ENCODE data around the gene ADGRG6. TPM values are rescaled to one million over a fixed set of nuclear protein-coding genes. Genes with fewer than 3 reads are reported as not detected.
"Not testable (repeated sequence)": the region's sequence is repeated elsewhere in the genome, so short reads cannot be mapped to it uniquely, and the experiment has no call there.

ADGRG6 gene
- total RNA-seq, 1 donor from 2014 or later: 104 TPM

DNA sequence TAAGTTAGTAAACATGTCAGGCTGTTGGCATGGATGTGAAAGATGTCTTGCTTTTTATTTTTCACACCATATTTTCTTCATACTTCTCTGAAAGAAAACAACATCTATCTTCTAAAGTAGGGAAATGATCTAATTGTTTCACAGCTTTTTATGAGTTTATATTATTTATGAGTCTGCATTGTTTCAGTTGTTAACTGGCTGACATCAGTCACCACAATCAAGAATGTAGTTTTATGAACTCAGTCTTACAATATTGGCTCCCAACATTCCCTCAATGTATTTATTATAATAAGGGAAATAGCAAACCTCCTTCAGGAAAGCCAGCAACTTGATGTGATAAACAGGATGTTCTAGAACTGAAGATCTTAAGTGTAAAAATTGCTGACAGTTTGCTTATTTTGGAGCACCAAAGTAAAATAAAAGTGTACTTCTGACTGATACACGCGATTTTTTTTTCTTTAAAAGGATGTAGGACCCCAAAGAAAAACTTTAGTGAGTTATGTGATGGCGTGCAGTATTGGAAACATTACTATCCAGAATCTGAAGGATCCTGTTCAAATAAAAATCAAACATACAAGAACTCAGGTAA, 106.0 kb downstream of the ADGRG6 start:
- no peak for DNase-seq (ENCODE audit: low spot score)

GRCh38 chr6:142408409-142408808, 106.6 kb downstream of the ADGRG6 start:
- no peak for DNase-seq (ENCODE audit: low spot score)

DNA sequence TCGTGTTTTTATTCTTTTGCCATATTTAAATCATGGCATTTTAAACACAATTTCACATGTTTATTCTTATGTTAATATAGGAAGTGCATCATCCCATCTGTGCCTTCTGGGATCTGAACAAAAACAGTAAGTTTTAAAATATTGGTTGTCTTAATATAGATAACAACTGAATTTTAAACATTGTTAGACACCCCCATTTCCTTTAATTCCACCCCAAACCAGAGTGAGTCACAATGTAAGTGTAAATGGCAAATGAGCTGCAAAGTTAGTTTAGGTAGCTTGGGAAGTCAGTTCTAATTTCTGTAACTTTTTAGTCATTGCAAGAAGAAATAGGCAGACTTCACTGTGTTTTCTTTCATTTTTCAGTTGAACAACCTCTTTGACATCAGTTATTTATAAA, 108.0 kb downstream of the ADGRG6 start:
- DNase-seq (ENCODE audit: low spot score): no peak

DNA sequence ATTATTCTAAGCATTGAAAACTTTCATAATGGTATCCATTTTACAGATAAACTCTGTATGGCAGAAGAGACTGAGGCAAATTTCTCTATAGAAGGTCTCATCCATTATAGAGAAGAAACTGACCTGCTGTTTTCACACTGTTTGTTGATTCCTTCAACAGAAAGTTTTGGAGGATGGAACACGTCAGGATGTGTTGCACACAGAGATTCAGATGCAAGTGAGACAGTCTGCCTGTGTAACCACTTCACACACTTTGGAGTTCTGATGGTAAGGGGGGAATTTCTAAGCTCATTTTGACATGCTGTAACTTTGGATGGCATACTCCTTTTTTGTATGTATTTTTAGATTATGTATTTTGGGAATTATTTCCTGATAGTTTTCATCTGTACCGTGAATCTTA, 109.3 kb downstream of the ADGRG6 start:
- no peak for DNase-seq (ENCODE audit: low spot score)

DNA sequence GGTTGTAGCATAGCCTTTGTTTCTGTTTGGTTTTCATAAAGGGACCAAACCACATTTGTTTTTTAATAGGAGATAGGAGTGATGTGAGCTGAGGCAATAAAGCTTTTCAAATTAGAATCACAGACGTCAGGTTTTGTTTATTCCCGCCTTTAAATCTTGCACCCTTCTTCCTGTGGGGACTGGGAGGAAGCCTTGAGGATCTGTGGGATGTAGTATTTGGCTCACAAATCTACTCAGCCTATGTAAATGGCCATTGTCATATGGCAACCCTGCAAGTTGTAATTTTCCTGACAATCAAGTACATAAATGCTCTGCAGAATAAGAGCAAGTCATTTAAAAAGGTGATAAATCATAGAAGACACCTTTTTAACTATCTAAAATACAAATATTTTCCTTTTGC, 110.4 kb downstream of the ADGRG6 start:
- no peak for DNase-seq (ENCODE audit: low spot score)

DNA sequence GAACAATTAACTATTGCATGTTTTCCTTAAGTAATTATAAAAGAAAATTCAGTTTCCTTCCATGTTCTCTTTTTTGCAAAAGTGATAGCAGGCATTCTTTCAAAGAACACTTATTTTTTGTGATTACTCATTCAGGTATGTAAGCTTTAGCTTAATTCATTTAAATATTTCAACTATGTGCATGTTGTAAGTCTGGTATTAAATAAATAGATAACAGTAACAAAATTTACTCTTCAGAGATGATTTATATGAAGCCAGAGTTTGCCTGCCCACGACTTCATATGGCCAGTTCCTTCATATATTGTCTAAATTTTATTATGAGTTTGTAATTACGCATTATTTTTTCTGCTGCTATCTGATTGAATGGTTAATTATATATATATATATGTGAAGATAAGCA, 110.9 kb downstream of the ADGRG6 start:
- DNase-seq (ENCODE audit: low spot score): no peak

GRCh38 chr6:142413111-142413510, 111.3 kb downstream of the ADGRG6 start:
- DNase-seq (ENCODE audit: low spot score): no peak

DNA sequence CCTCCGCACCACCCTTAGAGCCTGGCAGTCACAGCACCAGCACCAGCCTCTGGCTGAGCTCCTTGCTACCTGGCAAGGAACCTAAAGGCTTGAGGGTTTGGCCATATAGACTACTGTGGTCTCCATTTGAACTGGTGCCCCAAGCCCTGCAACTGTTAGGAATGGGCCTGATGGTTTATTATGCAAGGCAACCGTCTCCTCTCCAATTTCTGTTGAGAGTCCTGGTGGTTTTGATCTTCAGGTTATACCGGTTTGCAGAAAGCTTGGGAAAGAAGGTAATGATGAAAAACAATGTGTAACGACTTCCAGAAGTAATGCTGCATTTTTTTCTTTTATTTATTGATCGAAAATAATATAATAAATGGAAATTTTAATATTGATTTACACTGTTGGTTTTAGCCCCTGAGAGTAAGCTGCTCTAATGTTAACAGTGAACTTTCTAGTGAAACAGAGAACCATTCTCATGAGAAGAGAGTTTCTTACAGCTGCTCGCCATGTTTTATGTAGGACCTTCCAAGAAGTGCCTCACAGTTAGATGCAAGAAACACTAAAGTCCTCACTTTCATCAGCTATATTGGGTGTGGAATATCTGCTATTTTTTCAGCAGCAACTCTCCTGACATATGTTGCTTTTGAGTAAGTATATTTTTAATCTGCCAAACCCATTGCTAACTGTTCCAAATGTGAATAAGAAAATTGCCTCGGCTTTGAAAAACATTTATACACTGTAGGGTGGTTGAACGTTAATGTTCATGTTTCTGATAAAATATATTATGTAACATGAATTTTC, 112.8 kb downstream of the ADGRG6 start:
- no peak for DNase-seq (ENCODE audit: low spot score)

GRCh38 chr6:142416179-142416578, 114.4 kb downstream of the ADGRG6 start:
- DNase-seq (ENCODE audit: low spot score): peak; percentile 75

DNA sequence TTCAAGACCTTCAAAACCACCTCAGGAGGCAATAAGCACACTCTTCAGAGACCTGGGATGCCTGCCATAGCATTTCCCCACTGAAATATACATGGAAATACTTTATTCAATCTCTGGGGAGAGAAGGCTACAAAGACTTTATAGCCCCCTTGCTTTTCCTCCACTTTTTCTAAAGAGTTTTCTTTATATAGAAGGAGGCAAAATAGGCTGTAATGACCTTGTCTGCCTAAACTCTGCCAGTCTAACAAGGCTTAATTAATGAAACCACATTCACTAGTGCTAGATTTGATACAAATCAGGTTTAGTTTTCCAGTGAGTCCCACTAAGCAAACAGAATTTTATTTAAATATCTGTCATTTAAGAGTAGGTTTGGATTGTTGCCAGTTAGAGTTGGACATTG, 114.9 kb downstream of the ADGRG6 start:
- no peak for DNase-seq (ENCODE audit: low spot score)

DNA sequence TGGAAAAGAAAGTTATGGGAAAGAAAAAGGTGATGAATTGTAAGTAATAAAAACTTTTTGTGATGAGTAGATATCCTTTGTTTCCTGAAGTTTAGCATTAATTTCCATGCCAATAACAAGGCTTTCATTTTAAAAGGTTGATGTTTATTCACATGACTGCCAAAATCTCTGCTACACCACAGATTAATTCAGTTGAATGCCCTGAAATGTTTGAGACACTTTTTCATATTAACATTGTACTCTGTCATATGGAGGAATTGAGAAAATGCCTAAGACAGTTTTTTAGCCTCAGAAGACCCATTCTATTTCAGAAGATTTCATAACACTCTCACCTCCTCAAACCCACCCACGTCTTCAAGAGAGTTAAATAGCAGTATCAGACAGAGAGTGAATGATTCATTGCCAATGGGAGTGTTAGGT, 115.5 kb downstream of the ADGRG6 start:
- no peak for DNase-seq (ENCODE audit: low spot score)

DNA sequence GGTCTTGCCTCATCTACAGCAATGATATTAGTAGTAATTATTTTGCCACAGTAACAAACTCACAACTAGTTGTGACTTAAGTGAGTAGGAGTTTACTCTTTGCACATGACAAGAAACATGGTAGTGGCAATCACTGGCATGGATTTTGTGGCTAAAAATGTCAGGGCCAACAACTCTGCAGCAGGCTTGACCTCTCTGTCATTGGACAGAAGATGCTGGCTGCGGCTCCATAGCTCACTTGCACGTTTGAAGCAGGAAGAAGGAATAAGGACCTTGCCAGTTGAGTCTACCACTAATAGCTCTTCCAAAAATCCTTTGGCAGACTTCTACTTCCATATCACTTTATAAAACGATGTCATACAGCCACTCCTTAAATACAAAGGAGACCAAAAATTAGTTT, 117.3 kb downstream of the ADGRG6 start:
- no peak for DNase-seq (ENCODE audit: low spot score)

GRCh38 chr6:142420802-142421201, 119.0 kb downstream of the ADGRG6 start:
- no peak for DNase-seq (ENCODE audit: low spot score)

DNA sequence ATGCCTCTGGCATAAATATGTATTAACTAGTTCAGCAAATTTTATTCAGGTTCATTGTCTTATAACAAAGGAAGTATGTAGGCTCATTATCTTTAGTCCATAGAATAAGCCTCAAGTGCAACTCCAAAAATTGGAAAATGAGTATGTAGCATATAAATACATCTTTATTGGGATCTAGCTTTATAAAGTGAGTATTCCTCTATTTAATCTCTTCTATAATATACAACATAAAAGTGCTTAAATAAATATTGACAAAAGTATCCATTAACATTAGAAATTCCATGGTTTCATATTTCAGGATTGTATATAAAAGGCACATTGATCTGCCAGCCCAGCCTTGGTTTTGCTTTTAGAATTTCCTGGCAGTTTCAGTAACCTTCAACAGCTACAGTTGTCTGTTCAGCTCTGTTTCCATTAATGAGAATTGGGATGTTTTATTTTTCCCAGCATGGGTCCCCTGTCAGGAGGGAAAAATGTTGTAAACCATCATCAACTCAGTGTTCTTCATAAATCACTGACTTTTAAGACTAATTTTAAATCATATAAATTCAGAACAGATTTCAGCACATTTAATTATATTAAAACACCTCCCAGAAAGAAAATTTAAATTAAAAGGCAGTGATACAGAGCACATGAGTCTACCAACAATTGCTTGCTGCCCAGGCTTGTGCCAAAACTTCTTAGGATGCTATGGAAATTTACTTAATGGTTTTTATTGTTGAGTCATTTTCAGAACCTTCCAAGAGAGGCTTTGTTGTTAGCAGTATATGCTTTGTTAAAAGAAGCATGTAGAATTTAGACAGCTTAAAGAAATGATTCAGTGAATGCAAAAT, 119.7 kb downstream of the ADGRG6 start:
- no peak for DNase-seq (ENCODE audit: low spot score)

- DNase-seq (ENCODE audit: low spot score): not testable (repeated sequence)
Observed at GRCh38 chr6:142426444-142427132, 124.8 kb downstream of the ADGRG6 start.

DNA sequence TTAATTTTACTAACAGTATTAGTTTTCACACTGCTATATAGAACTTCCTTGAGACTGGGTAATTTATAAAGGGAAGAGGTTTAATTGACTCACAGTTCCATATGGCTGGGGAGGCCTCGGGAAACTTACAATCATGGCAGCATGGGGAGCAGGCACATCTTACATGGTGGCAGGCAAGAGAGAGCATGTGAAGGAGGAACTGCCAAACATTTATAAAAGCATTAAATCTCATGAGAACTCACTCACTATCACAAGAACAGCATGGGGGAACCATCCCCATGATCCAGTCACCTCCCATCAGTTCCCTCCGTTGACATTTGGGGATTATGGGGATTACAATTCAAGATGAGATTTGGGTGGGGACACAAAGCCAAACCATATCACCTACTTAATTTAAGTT, 126.7 kb downstream of the ADGRG6 start:
- not testable (repeated sequence) for DNase-seq (ENCODE audit: low spot score)

DNA sequence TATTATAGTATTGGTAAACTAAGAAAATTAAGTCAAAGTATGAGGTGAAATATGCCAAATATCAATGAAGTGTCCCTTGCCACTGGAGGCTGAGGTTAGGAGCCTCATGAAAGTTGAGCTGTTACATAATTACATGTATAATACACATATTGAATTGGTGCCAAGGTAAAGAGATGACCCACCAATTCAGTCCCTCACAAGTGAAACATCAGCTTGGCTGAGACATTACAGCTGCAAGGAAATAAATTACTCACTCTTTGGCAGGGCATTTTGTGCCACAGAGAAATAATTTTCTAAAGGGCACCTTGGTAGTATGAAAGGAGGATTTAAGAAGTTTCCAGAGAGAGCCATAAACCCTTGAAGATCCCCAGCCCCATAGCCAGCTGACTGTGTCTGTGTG, 127.4 kb downstream of the ADGRG6 start:
- no peak for DNase-seq (ENCODE audit: low spot score)

DNA sequence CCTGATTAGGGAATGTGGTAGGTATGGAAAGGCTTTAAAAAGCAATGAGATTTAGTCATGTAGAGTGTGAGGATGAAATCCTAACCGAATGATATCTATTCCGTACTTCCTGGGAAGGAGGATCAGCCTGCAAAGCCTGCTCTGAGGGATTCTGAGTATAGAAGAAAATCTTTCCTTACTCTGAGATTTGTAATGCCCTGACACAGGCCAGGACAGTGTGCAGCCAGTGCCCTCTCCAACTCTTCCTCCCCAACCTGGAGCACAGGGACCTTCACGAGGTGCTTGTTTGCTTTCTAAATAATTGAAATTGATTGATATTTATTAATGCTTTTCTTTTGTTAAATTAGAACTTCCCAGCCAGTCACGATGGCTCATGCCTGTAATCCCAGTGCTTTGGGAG, 131.6 kb downstream of the ADGRG6 start:
- DNase-seq (ENCODE audit: low spot score): no peak

DNA sequence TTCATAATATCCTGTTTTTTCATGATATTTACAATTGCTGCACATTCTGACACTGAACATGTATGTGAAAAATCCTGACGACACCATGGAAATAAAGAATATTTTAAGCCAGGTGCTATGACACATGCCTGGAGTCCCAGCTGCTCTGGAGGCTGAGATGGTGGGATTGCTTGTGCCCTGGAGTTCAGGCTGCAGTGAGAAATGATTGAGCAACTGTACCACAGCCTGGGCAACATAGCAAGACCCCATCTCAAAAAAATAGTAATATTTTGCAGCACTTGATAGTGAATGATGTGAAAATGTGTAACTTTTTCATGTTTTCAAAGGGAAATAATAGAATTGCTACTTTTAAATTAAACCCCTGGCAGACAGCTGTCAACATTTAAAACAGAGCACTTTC, 137.1 kb downstream of the ADGRG6 start:
- DNase-seq (ENCODE audit: low spot score): no peak

DNA sequence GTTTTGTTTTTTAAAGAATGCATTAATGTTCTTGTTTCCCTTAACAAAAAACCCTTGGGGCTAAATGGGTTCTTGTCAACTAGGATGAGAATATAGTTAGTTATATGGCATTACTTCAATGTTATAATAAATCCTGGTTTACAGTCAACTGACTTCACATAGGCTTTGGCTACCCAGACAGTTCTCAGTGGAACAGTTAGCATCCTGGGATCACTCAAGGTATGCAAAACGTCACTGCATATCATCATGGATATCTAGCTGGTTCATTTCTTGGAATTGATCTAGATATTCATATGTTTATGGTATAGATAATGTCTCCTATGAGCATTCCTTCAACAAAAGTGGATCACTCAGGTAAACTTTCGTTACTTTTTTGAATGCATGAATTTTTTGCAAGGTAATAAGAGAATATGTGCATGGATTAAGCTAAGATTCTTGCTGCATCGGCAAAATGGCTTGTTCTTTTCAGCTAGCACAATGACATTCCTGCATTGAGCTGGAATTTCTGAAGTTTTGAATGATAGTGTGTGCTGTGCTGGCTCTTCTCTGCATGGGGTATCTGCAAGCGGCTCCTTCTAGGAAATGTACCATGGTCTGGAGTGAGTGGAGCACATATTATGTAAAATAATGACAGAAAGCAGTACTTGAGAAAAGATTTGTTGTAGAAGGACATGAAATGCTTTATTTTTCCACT, 138.9 kb downstream of the ADGRG6 start:
- DNase-seq (ENCODE audit: low spot score): no peak

- DNase-seq (ENCODE audit: low spot score): no peak
Observed at GRCh38 chr6:142441716-142442115, 139.9 kb downstream of the ADGRG6 start.
